KMS-11 (cell line): Measurements from ENCODE around the gene ZIC2.

Experiments
- H2AFZ ChIP-seq: fragments of 200-600 bp; sonication (generic); 2 replicates; pipeline ENCODE4 v1.6.1; 2016; ENCODE audit warnings: antibody characterized with exemption, mixed run types, low read depth
- H3K27ac ChIP-seq: fragments of 200-600 bp; sonication (generic); 2 replicates; pipeline ENCODE4 v1.6.1; 2016; ENCODE audit warnings: mild to moderate bottlenecking, mixed run types
- H3K27me3 ChIP-seq: fragments of 200-600 bp; sonication (generic); 2 replicates; pipeline ENCODE4 v1.6.1; 2017; ENCODE audit warnings: mild to moderate bottlenecking, low read depth, mixed run types, moderate library complexity; ENCODE audit not compliant: insufficient read depth
- H3K36me3 ChIP-seq: fragments of 200-600 bp; sonication (generic); 2 replicates; pipeline ENCODE4 v1.6.1; 2017; ENCODE audit warnings: mild to moderate bottlenecking, mixed run types; ENCODE audit not compliant: insufficient read depth
- H3K4me1 ChIP-seq: fragments of 200-600 bp; sonication (generic); 2 replicates; pipeline ENCODE4 v1.6.1; 2016; ENCODE audit warnings: mild to moderate bottlenecking, low read depth, mixed run types; ENCODE audit not compliant: poor library complexity, severe bottlenecking
- H3K4me2 ChIP-seq: fragments of 200-600 bp; sonication (generic); 2 replicates; pipeline ENCODE4 v1.7.0; 2016; ENCODE audit warnings: mild to moderate bottlenecking, mixed run types
- H3K4me3 ChIP-seq: fragments of 200-600 bp; sonication (generic); IDR thresholded peaks from 2 replicates; pipeline ENCODE4 v1.6.1; 2017; ENCODE audit warnings: low read depth, low read length, mixed read lengths; ENCODE audit not compliant: insufficient read depth
- H3K79me2 ChIP-seq: fragments of 200-600 bp; sonication (generic); 2 replicates; pipeline ENCODE4 v1.6.1; 2016; ENCODE audit warnings: low read depth, mixed run types; ENCODE audit not compliant: insufficient read depth
- H3K9ac ChIP-seq: fragments of 200-600 bp; sonication (generic); 2 replicates; pipeline ENCODE4 v1.6.1; 2016; ENCODE audit warnings: mild to moderate bottlenecking, mixed run types
- H4K20me1 ChIP-seq: fragments of 200-600 bp; sonication (generic); 2 replicates; pipeline ENCODE4 v1.6.1; 2016; ENCODE audit warnings: mild to moderate bottlenecking, mixed run types; ENCODE audit not compliant: insufficient read depth
- TF ChIP-seq, protein P1 (sequence below): fragments of 200-600 bp; sonication (generic); conservative IDR thresholded peaks from 2 replicates; pipeline ENCODE4 v1.6.1; 2017; ENCODE audit warnings: low read depth, mild to moderate bottlenecking, antibody characterized with exemption, low read length, moderate library complexity, mixed read lengths

The ZIC2 gene

DNA sequence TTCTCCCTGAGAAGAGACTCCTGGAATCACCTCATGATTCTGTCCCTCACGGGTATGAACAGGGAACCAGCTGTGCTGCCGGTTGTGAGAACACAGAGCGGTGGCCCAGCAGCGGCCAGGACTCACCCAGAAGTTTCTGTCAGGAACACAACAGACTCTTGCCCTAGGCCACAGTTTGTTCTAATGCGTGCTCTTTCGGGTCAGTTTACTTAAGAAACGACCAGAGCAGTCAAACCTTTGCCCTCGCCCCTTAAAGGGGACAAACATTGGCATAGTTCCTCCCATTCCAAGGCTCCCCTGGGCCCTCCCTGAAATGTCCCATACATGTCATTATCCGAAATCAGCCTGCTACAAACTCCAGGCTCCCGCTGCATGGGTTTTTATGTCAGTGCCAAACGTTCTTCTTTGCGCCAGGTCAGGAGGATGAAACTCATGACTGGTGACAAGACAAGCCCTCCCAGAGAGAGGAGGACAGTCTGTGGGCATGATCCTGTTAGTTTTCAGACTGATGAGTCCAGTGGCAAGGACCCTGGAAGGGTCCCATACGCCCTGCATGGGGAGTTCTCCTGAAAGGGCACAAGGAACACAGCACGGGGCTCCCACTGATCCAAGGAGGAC is 28.3 kb upstream of the ZIC2 start:
- Histone ChIP-seq H3K4me3 (no peak overlapping the region), H3K9ac (no peak overlapping the region), H3K36me3 (no peaks in the 10 kb centered on the region), H4K20me1 (no peaks in the 10 kb centered on the region), H3K27me3 (no peaks in the 10 kb centered on the region), H3K27ac (no peak overlapping the region), H3K4me2 (no peak overlapping the region), H2AFZ (no peak overlapping the region), H3K79me2 (no peaks in the 10 kb centered on the region), H3K4me1 (no peaks in the 10 kb centered on the region)
- TF ChIP-seq, protein P1, sequence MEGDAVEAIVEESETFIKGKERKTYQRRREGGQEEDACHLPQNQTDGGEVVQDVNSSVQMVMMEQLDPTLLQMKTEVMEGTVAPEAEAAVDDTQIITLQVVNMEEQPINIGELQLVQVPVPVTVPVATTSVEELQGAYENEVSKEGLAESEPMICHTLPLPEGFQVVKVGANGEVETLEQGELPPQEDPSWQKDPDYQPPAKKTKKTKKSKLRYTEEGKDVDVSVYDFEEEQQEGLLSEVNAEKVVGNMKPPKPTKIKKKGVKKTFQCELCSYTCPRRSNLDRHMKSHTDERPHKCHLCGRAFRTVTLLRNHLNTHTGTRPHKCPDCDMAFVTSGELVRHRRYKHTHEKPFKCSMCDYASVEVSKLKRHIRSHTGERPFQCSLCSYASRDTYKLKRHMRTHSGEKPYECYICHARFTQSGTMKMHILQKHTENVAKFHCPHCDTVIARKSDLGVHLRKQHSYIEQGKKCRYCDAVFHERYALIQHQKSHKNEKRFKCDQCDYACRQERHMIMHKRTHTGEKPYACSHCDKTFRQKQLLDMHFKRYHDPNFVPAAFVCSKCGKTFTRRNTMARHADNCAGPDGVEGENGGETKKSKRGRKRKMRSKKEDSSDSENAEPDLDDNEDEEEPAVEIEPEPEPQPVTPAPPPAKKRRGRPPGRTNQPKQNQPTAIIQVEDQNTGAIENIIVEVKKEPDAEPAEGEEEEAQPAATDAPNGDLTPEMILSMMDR: no peak

GRCh38 chr13:99955107-99955746 is 26.4 kb upstream of the ZIC2 start:
- Histone ChIP-seq H3K9ac (no peak overlapping the region), H3K27ac (no peak overlapping the region), H4K20me1 (no peaks in the 10 kb centered on the region), H3K27me3 (no peaks in the 10 kb centered on the region), H2AFZ (no peak overlapping the region), H3K4me1 (no peaks in the 10 kb centered on the region), H3K4me2 (no peak overlapping the region), H3K36me3 (no peaks in the 10 kb centered on the region), H3K4me3 (no peak overlapping the region), H3K79me2 (no peaks in the 10 kb centered on the region)
- TF ChIP-seq, protein P1: no peak

- Histone ChIP-seq H3K4me3 (no peak overlapping the region), H3K9ac (no peak overlapping the region), H2AFZ (no peak overlapping the region)
Measured at GRCh38 chr13:99955747-99956472, 25.7 kb upstream of the ZIC2 start.

DNA sequence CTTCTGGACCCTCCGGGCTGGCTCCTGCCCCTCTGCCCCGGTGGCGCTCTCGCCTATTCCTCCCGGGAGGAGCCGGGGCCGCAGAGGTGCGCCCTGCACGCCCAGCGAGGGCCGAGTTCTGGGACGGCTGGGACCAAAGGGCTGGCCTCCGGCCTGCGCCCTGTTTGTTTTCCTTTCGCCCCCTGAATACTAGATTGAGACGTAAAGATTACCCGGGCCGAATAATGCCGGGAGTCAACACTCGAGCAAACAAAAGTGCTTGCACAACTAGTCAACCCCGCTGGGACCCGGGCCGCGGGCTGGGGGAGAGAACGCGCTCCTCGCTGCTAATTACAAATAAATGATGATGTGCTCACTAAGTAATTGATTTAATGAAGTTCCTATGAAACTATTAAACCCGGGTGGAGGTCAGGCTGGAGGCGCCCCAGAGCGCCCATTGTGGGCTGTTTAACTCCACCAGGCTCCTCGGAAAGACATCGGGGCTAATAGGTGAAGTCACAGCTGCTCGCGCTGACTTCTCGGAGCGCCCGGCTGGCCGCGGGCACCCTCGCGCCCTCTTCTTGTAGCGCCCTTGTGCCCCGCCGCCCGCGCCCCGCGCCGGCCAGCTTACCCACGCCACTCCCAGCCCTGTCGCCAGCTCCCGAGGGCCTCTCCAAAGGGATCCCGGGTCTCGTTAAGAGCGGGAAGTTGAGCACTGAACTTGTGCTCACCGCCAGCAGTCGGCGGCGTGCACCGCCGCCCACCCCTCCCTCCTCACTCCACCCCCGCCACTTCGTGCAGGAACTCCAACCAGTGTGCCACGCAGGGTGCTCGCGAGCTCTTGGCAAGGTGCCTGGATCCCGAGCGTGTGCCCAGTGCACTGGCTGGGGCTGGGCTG is 24.9 kb upstream of the ZIC2 start:
- TF ChIP-seq, protein P1: no peak

More at GRCh38 chr13:99955747-99956472, 25.7 kb upstream of the ZIC2 start:
- H3K4me1 ChIP-seq: no peaks in the 10 kb centered on the region
- no peaks in the 10 kb centered on the region for H3K79me2 ChIP-seq
- no peaks in the 10 kb centered on the region for H4K20me1 ChIP-seq
- H3K27ac ChIP-seq: no peak overlapping the region
- H3K36me3 ChIP-seq: no peaks in the 10 kb centered on the region
- no peaks in the 10 kb centered on the region for H3K27me3 ChIP-seq
- TF ChIP-seq, protein P1: no peak
- no peak overlapping the region for H3K4me2 ChIP-seq

More for the DNA sequence above, 24.9 kb upstream of the ZIC2 start:
- Histone ChIP-seq H2AFZ (no peak overlapping the region), H3K27ac (no peak overlapping the region), H3K4me2 (no peak overlapping the region), H3K79me2 (no peaks in the 10 kb centered on the region), H4K20me1 (no peaks in the 10 kb centered on the region), H3K4me1 (no peaks in the 10 kb centered on the region), H3K4me3 (no peak overlapping the region), H3K27me3 (no peaks in the 10 kb centered on the region), H3K9ac (no peak overlapping the region), H3K36me3 (no peaks in the 10 kb centered on the region)
